Endothelial cell of umbilical vein (primary cell): ENCODE results near the gene MPC1L.

ENCODE experiments used
- POLR2A ChIP-seq: IDR thresholded peaks from 2 replicates; pipeline ENCODE4 v1.6.1; 2012; ENCODE audit warnings: low read depth, mild to moderate bottlenecking, control low read depth, low read length
- POLR2AphosphoS5 ChIP-seq: IDR thresholded peaks from 2 replicates; pipeline ENCODE4 v1.6.1; 2012; ENCODE audit warnings: low read depth, mild to moderate bottlenecking, control low read depth, low read length, moderate library complexity; ENCODE audit not compliant: insufficient read depth
- TF ChIP-seq, protein P1 (sequence below), 2 donors: IDR thresholded peaks; 1 replicate in 1 of 2; 2 replicates in 1 of 2; pipeline ENCODE4 v1.5.1; 2011; ENCODE audit warnings: low read length in 2 of 2, mild to moderate bottlenecking in 2 of 2, moderate library complexity in 2 of 2, control low read depth in 1 of 2, inconsistent platforms in 1 of 2, low read depth in 1 of 2; ENCODE audit not compliant: insufficient read depth in 1 of 2; ENCODE audit errors: extremely low read depth in 1 of 2

DNA sequence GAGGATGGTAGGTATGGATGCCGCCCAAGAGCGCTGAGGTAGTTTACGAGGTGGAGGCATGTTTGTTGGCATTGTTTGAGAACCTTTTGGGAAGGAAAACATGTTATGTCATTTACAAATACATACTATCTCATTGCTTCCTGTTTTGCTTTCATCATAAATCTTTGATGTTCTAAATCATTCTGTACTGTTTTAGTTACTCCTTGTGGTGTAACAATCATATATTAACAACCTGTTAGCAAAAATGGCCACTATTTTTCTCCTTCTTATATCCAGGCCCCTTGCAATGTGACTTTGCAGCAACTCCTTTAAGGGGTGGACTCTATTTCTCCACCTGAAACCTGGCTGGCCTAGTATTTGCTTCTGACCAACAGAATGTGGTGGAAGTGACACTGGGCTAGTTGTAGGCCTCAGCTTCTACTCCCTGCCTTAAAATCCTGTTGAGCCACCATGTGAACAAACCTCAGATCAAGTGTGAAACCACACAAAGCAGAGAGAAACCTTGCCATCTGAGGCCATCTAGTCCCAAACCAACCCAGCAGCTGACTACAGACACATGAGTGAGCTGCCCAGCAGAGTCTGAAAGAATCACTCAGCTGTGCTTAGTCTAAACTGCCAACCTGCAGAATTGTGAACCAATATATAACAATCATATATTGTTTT is 40.0 kb downstream of the MPC1L start:
- TF ChIP-seq, protein P1, sequence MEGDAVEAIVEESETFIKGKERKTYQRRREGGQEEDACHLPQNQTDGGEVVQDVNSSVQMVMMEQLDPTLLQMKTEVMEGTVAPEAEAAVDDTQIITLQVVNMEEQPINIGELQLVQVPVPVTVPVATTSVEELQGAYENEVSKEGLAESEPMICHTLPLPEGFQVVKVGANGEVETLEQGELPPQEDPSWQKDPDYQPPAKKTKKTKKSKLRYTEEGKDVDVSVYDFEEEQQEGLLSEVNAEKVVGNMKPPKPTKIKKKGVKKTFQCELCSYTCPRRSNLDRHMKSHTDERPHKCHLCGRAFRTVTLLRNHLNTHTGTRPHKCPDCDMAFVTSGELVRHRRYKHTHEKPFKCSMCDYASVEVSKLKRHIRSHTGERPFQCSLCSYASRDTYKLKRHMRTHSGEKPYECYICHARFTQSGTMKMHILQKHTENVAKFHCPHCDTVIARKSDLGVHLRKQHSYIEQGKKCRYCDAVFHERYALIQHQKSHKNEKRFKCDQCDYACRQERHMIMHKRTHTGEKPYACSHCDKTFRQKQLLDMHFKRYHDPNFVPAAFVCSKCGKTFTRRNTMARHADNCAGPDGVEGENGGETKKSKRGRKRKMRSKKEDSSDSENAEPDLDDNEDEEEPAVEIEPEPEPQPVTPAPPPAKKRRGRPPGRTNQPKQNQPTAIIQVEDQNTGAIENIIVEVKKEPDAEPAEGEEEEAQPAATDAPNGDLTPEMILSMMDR (IDR thresholded peaks at IDR 0.05; ENCODE audit: extremely low read depth in 1 of 2, insufficient read depth in 1 of 2, low read depth in 1 of 2, low read length in 2 of 2) = no peak
- TF ChIP-seq POLR2A (no peak), POLR2AphosphoS5 (no peak)
